Common myeloid progenitor, CD34-positive (primary cell): ENCODE measurements around the gene MRPL43.
"Not testable (repeated sequence)": the region's sequence is repeated elsewhere in the genome, so short reads cannot be mapped to it uniquely, and the experiment has no call there.

Experiments used
- CTCF ChIA-PET: fragments of 350-600 bp; sonication (Branson Sonifier 250); formaldehyde crosslinking; loops from one replicate; lab custom pipeline; 2021; ENCODE audit warnings: antibody characterized with exemption; lab: Charles Lee
- POLR2A ChIA-PET: fragments of 350-600 bp; sonication (Branson Sonifier 250); formaldehyde crosslinking; loops from one replicate; lab custom pipeline; 2021; ENCODE audit warnings: antibody characterized with exemption; lab: Charles Lee
- DNase-seq, 3 donors: peaks; one replicate each; pipeline versions ENCODE4 v3.0.0 to v3.0.0-alpha.2; 2013
- H3K27ac ChIP-seq, 2 experiments: 1 replicate in 1 of 2; 2 replicates in 1 of 2; pipeline ENCODE4 v1.7.0; 2013; ENCODE audit warnings: inconsistent platforms in 2 of 2, low read length in 2 of 2, mild to moderate bottlenecking in 2 of 2, low read depth in 1 of 2, moderate library complexity in 1 of 2; ENCODE audit not compliant: severe bottlenecking in 2 of 2, insufficient read depth in 1 of 2, poor library complexity in 1 of 2
- H3K27me3 ChIP-seq, 5 experiments: replicated peaks in 2 of 5; 1 replicate in 3 of 5; 2 replicates in 2 of 5; pipeline versions ENCODE4 v1.6.1 to v1.7.0; 2013; ENCODE audit warnings: low read length in 4 of 5, mild to moderate bottlenecking in 2 of 5, moderate library complexity in 2 of 5, inconsistent platforms in 1 of 5; ENCODE audit not compliant: insufficient read depth in 5 of 5, control insufficient read depth in 4 of 5
- H3K36me3 ChIP-seq, 4 experiments: 1 replicate in 2 of 4; 2 replicates in 2 of 4; pipeline versions ENCODE4 v1.6.1 to v1.7.0; 2013; ENCODE audit warnings: low read length in 3 of 4, control low read depth in 1 of 4, mild to moderate bottlenecking in 1 of 4; ENCODE audit not compliant: control insufficient read depth in 4 of 4, insufficient read depth in 4 of 4
- H3K4me1 ChIP-seq, 4 experiments: 1 replicate in 3 of 4; 2 replicates in 1 of 4; pipeline versions ENCODE4 v1.6.1 to v1.7.1; 2013; ENCODE audit warnings: low read length in 3 of 4, mild to moderate bottlenecking in 3 of 4, control low read depth in 1 of 4, inconsistent platforms in 1 of 4, moderate library complexity in 1 of 4; ENCODE audit not compliant: control insufficient read depth in 4 of 4, insufficient read depth in 4 of 4; ENCODE audit errors: control extremely low read depth in 1 of 4
- H3K4me3 ChIP-seq, 7 experiments: 1 replicate in 4 of 7; 2 replicates in 3 of 7; pipeline versions ENCODE4 v1.5.1 to v1.7.0; 2013; ENCODE audit warnings: mild to moderate bottlenecking in 7 of 7, low read length in 6 of 7, moderate library complexity in 6 of 7, inconsistent platforms in 2 of 7, low read depth in 2 of 7, control low read depth in 1 of 7; ENCODE audit not compliant: insufficient read depth in 4 of 7, control insufficient read depth in 1 of 7; ENCODE audit errors: extremely low read depth in 1 of 7
- H3K9me3 ChIP-seq, 5 experiments: 1 replicate in 4 of 5; 2 replicates in 1 of 5; pipeline versions ENCODE4 v1.6.1 to v1.7.1; 2013; ENCODE audit warnings: low read length in 4 of 5, mild to moderate bottlenecking in 2 of 5, inconsistent platforms in 1 of 5, low read depth in 1 of 5, moderate library complexity in 1 of 5; ENCODE audit not compliant: control insufficient read depth in 4 of 5, insufficient read depth in 2 of 5; ENCODE audit errors: control extremely low read depth in 1 of 5
- WGBS: methylation state at CpG from one replicate; pipeline ENCODE4 v1.1.5; 2013; ENCODE audit not compliant: insufficient coverage; 5-methylcytosine and 5-hydroxymethylcytosine counted together

MRPL43 gene

DNA sequence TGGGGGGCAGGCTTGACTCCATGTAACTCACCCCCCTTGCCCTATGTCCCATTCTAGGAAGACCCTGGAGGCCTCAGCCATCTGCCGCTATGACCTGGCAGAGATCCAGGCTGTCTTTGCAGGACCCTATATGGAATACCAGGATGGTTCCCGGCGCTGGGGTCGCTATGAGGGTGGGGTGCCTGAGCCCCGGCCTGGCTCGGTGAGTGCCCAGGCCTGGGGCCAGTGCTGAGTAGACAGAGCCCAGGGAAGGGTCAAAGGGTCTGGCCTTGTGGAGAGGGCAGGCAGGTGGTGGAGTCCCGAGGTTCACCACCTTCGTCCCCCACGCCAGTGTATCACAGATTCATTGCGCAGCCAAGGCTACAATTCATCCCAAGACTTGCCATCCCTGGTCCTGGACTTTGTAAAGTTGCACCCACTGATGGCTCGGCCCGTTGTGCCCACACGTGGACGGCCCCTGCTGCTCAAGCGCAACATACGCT, 7.5 kb downstream of the MRPL43 start:
- CTCF ChIA-PET = interaction anchor here (0.7 to 2.4 kb wide), 3 partner anchors 10 to 35 kb away, joined by 3 to 10 read pairs (median 4); partner anchors contain the start of gene SEMA4G
- Histone ChIP-seq H3K4me1 (no peaks in the 10 kb centered on the region), H3K9me3 (no peaks in the 10 kb centered on the region), H3K27ac (no peak overlapping the region), H3K4me3 (no peak overlapping the region), H3K27me3 (no peaks in the 10 kb centered on the region), H3K36me3 (peaks cover 6 to 35% (median 20%) of the 10 kb centered on the region in 4 experiments)
- WGBS = 98% methylated on average over 16 of the region's 16 CpGs
- no peak for DNase-seq
- POLR2A ChIA-PET = no interaction called here

DNA sequence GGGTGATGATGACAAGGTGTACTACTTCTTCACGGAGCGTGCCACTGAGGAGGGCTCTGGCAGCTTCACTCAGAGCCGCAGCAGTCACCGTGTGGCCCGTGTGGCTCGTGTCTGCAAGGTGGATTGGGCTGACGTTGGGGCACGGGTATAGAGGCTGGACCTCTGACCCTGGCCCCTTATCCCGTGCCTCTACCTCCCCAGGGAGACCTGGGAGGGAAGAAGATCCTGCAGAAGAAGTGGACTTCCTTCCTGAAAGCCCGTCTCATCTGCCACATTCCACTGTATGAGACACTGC, 8.4 kb downstream of the MRPL43 start:
- ChIA-PET CTCF (interaction anchor here (1.5 kb wide), 1 partner anchor 36 kb away, joined by 4 read pairs; no protein-coding TSS in a partner anchor), POLR2A (no interaction called here)
- Histone ChIP-seq H3K9me3 (no peaks in the 10 kb centered on the region), H3K36me3 (peaks cover 6 to 31% (median 20%) of the 10 kb centered on the region in 4 experiments), H3K4me1 (no peaks in the 10 kb centered on the region), H3K27ac (no peak overlapping the region), H3K27me3 (no peaks in the 10 kb centered on the region), H3K4me3 (no peak overlapping the region)
- no peak for DNase-seq
- WGBS = 96% methylated on average over 10 of the region's 10 CpGs

DNA sequence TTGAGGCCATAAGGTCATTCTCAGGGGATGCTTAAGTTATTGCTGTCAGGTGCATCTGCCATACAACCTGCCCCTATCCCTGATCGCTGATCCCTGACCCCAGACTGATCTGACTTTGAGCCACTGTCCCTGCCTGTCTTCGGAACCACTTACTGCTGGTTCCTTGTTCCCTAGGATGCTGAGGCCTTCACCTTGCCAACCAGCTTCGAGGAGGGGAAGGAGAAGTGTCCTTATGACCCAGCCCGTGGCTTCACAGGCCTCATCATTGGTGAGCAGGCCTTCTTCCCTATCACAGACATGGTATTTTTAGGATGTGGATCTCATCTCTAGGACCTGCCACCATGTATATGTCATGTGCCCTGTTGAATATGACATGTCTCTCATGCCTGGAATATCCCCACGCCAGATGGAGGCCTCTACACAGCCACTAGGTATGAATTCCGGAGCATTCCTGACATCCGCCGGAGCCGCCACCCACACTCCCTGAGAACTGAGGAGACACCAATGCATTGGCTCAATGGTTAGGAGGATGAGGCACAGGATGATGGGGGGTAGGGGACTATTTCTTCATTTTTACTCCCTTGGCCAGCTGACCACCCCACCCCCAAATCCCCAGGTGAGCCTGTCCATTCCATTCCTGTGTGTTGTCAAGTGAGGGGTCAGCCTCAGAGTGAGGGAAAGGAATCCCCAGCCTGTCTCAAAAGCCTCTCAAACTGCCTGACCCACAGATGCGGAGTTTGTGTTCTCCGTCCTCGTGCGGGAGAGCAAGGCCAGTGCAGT, 9.0 kb downstream of the MRPL43 start:
- Histone ChIP-seq H3K36me3 (peaks cover 6 to 27% (median 19%) of the 10 kb centered on the region in 4 experiments), H3K27me3 (no peaks in the 10 kb centered on the region), H3K9me3 (no peaks in the 10 kb centered on the region), H3K4me3 (no peak overlapping the region), H3K4me1 (no peaks in the 10 kb centered on the region), H3K27ac (no peak overlapping the region)
- 91% methylated on average over 7 of the region's 13 CpGs for WGBS
- ChIA-PET POLR2A (no interaction called here), CTCF (no interaction called here)
- no peak for DNase-seq

DNA sequence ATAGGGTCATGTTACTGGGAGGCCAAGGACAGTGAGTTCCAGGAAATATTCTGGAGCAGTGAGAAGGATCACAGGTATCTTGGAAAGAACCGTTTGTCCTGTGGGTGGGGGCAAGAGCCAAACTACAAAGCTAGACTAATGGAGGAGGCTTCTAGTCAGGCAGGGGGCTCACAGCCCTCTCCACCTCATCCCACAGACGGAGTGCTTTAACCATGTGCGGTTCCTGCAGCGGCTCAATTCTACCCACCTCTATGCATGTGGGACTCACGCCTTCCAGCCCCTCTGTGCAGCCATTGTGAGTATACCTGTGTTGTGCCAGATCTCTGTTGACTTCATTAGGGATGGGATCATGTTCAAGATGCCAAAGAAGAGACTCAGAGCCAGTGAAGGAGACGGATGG, 9.9 kb downstream of the MRPL43 start:
- no peak for DNase-seq
- ChIA-PET POLR2A (no interaction called here), CTCF (interaction anchor here (1.0 to 1.5 kb wide), 2 partner anchors 11 to 37 kb away, joined by 3 to 6 read pairs; no protein-coding TSS in a partner anchor)
- no peaks in the 10 kb centered on the region for H3K9me3 ChIP-seq
- H3K4me3 ChIP-seq = no peak overlapping the region
- 92% methylated on average over 4 of the region's 6 CpGs for WGBS
- H3K27me3 ChIP-seq = no peaks in the 10 kb centered on the region
- H3K4me1 ChIP-seq = no peaks in the 10 kb centered on the region
- H3K36me3 ChIP-seq = peaks cover 6 to 23% (median 14%) of the 10 kb centered on the region in 4 experiments
- no peak overlapping the region for H3K27ac ChIP-seq

DNA sequence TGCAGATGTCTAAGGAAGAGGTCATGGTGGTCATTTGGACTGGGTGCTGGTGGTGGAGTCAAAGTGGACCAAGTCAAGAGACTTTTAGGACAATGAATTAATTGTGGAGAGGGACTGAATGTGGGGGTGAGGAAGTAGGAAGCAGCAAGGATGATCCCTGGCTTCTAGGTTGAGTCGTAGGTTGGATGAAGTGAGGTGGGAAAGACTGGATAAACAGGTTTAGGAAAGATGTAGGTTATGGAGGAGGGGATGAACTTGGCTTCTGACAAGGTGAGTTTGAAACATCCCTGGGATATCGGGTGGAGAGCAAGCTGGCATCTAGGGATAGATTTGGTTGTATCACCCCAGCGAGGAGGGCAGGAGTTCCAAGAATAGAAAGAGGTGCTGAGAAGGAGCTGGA, 10.4 kb downstream of the MRPL43 start:
- ChIA-PET CTCF (interaction anchor here (1.0 to 1.5 kb wide), 3 partner anchors 9 to 37 kb away, joined by 3 to 6 read pairs (median 4); no protein-coding TSS in a partner anchor), POLR2A (no interaction called here)
- no peaks in the 10 kb centered on the region for H3K4me1 ChIP-seq
- DNase-seq = no peak
- H3K36me3 ChIP-seq = peaks cover 6 to 23% (median 13%) of the 10 kb centered on the region in 4 experiments
- H3K4me3 ChIP-seq = no peak overlapping the region
- H3K27me3 ChIP-seq = no peaks in the 10 kb centered on the region
- H3K9me3 ChIP-seq = no peaks in the 10 kb centered on the region
- 100% methylated on average over 3 of the region's 3 CpGs for WGBS
- no peak overlapping the region for H3K27ac ChIP-seq

DNA sequence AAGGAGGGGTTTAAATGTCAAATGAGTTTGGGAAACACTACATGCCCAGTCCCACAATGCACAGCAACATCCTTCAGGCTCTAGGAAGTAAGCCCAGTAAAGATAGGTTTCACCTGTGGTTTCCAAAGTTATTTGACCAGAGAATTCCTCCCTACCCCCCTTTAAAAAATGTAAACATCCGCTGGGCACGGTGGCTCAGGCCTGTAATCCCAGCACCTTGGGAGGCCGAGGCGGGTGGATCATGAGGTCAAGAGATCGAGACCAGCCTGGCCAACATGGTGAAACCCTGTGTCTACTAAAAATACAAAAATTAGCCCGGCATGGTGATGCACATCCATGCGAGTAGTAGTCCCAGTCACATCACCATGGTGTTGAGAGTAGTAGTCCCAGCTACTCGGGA, 11.9 kb downstream of the MRPL43 start:
- H3K4me1 ChIP-seq, H3K9me3 ChIP-seq, POLR2A ChIA-PET, H3K27ac ChIP-seq, H3K27me3 ChIP-seq, DNase-seq, H3K4me3 ChIP-seq: not testable (repeated sequence)
- CTCF ChIA-PET = interaction anchor here (1.2 kb wide), 1 partner anchor 27 kb away, joined by 3 read pairs; no protein-coding TSS in a partner anchor
- WGBS = 93% methylated on average over 6 of the region's 8 CpGs
- peaks cover 2 to 11% (median 6%) of the 10 kb centered on the region in 4 experiments for H3K36me3 ChIP-seq

DNA sequence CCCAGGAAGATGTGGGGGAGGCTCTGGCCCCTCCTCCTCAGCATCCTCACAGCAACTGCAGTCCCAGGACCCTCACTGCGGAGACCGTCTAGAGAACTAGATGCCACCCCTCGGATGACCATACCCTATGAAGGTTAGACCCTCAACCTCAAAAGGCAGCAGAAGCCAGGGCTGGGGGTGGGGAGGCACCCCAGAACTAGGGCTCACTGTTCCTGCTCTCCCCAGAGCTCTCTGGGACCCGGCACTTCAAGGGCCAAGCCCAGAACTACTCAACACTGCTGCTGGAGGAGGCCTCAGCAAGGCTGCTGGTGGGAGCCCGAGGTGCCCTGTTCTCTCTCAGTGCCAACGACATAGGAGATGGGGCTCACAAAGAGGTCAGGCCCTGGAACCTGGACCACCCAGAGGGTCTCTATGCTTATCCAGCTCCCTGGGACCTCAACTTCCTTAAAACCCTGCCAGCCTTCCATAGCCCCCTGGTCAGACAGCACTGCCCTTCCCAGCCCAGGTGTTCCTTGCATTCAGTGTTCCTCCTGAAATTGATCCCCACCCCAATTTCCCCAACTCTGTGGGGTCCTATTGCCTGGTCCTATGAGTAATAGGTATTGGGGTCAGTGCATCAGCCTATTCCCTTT, 14.3 kb downstream of the MRPL43 start:
- ChIA-PET POLR2A (no interaction called here), CTCF (interaction anchor here (1.0 to 1.8 kb wide), 11 partner anchors 8 to 52 kb away, joined by 3 to 8 read pairs (median 4); no protein-coding TSS in a partner anchor)
- WGBS = 98% methylated on average over 6 of the region's 6 CpGs
- H3K9me3 ChIP-seq = no peaks in the 10 kb centered on the region
- H3K36me3 ChIP-seq = no peaks in the 10 kb centered on the region
- peaks cover 0 to 15% (median 13%) of the 10 kb centered on the region in 4 experiments for H3K4me1 ChIP-seq
- DNase-seq = no peak
- H3K4me3 ChIP-seq = no peak overlapping the region
- peaks cover 0 to 4% (median 2%) of the 10 kb centered on the region in 5 experiments for H3K27me3 ChIP-seq
- H3K27ac ChIP-seq = no peak overlapping the region
